Adrenal gland (tissue), 5 donors: ENCODE measurements around the gene MUC20.

Experiments used
- POLR2A ChIP-seq, 2 donors: fragments of 450-650 bp; IDR thresholded peaks; one replicate each; pipeline ENCODE4 v1.6.1; 2017; ENCODE audit warnings: antibody characterized with exemption in 2 of 2, mild to moderate bottlenecking in 2 of 2, moderate library complexity in 1 of 2
- TF ChIP-seq, protein P1 (sequence below), 6 experiments: fragments of 450-650 bp in 4 of 6; fragments of 200-600 bp in 2 of 6; sonication (generic) in 1 of 6; IDR thresholded peaks; 1 replicate in 5 of 6; 2 replicates in 1 of 6; pipeline versions ENCODE4 v1.5.1 to v1.8.0; 2016 to 2021; ENCODE audit warnings: antibody characterized with exemption in 6 of 6, mild to moderate bottlenecking in 2 of 6, moderate library complexity in 1 of 6
- donor health status: DM: no; HTN: no; CAD: no.

DNA sequence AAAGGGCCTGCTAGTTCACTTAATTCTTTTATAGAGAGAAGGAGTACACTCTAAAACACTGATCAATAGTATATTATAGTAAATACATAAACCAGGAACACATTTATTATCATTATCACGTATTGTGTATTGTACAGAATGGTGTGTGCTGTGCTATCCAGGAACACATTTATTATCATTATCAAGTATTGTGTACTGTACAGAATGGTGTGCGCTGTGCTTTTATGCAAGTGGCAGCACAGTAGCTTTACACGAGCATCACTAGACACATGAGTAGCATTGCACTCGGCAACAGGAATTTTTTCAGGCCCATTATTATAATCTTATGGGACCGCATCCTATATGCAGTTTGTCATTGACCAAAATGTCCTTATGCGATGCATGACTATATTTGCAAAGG, 20.9 kb upstream of the MUC20 start:
- TF ChIP-seq, protein P1, sequence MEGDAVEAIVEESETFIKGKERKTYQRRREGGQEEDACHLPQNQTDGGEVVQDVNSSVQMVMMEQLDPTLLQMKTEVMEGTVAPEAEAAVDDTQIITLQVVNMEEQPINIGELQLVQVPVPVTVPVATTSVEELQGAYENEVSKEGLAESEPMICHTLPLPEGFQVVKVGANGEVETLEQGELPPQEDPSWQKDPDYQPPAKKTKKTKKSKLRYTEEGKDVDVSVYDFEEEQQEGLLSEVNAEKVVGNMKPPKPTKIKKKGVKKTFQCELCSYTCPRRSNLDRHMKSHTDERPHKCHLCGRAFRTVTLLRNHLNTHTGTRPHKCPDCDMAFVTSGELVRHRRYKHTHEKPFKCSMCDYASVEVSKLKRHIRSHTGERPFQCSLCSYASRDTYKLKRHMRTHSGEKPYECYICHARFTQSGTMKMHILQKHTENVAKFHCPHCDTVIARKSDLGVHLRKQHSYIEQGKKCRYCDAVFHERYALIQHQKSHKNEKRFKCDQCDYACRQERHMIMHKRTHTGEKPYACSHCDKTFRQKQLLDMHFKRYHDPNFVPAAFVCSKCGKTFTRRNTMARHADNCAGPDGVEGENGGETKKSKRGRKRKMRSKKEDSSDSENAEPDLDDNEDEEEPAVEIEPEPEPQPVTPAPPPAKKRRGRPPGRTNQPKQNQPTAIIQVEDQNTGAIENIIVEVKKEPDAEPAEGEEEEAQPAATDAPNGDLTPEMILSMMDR (IDR thresholded peaks at IDR 0.05), result no peak
- TF ChIP-seq POLR2A (IDR thresholded peaks at IDR 0.05), result no peak
